ENCODE measurements around the gene CFAP100. TPM values are rescaled to one million over a fixed set of nuclear protein-coding genes. Genes with fewer than 3 reads are reported as not detected.
A peak's percentile ranks its signal among the peaks of the same experiment; 100 is the strongest.

CFAP100 gene
- total and polyA plus RNA-seq, 7 experiments from 2014 or later = not detected

DNA sequence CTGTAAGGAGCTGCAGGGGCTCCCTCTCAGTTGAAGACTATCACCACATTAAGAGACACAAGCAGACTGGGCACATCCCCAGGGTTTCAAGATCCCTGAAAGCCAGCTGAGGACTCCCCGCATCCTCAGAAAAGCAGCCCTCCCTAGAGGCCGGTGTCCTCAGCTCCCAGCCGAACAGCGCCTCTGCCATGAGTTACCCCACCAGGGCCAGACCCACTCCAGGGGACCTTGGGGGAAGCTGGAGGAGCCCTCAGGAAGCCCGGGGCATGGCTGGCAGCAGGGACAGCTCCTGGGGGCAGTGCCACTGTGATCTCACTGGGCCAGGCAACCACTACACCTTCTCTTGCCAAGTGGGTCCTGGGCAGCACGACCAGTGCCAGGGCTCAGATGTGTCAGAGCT is 45.6 kb upstream of the CFAP100 start:
- Mint-ChIP-seq H3K27me3 (peaks cover 0 to 4% (median 0%) of the 10 kb centered on the region in 5 donors), H3K27ac (no peak overlapping the region), H3K9me3 (no peaks in the 10 kb centered on the region), H3K4me1 (peaks cover 0 to 3% (median 0%) of the 10 kb centered on the region in 7 donors), H3K4me3 (no peak overlapping the region), H3K36me3 (no peaks in the 10 kb centered on the region)
- Histone ChIP-seq H3K27ac (ENCODE audit: low read depth, low read length) (no peak overlapping the region), H3K4me3 (ENCODE audit: low read length) (no peak overlapping the region), H3K4me1 (ENCODE audit: control insufficient read depth in 2 of 2, insufficient read depth in 2 of 2, low read length in 2 of 2) (no peaks in the 10 kb centered on the region), H3K9me3 (ENCODE audit: control insufficient read depth in 2 of 3, low read length in 3 of 3) (no peaks in the 10 kb centered on the region), H3K36me3 (ENCODE audit: control insufficient read depth in 2 of 3, insufficient read depth in 3 of 3, low read length in 3 of 3) (no peaks in the 10 kb centered on the region), H3K27me3 (ENCODE audit: control insufficient read depth in 2 of 2, insufficient read depth in 2 of 2, low read length in 2 of 2) (no peaks in the 10 kb centered on the region)
- intact Hi-C loops (cut with micrococcal nuclease) = no loop called here
- CTCF ChIA-PET = no interaction called here
- ATAC-seq = no peak
- DNase-seq = peak in 2 of 9 donors; percentile 1 to 12
- POLR2A ChIA-PET = no interaction called here

DNA sequence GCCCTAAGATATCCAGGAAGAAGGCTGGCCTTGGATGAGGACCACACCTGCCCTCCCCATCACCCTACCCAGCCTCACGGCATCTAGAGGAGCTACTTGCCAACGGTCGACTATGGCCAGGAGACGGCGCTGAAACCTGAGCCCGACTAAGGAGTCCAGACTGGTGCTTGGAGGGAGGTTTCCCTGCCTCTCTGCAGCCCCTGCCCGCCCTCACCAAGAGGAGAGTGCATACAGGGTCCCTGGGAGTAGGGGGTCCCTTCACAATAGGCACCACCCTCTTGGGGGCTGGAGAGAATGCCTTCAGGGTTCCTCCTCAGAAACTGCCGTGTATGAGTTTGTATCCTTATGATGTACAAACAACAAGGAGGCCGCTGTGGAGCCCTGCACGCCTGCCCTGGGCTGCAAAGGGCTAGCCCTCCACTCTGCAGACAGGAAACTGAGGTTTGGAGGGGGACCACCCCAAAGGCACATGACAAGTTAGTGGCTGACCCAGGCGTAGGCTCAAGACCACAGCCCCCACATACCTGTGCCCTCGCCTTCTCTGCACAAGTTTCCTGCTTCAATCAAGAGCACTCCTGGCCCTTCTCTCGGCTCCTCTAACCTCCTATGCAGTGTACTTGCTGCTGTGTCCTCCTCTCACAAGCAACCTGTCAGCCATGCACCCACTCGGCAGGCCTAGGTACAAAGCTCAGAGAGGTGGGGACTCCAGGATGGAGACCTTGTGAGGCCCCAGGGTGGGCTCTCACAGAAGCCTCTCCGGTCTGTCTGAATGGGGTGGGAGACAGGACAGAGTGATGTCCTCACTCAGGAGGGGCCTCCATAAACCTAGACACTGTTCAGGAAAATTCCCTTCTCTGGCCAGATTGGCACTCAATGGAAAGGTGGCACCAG is 44.9 kb upstream of the CFAP100 start:
- Histone ChIP-seq H3K9me3 (ENCODE audit: control insufficient read depth in 2 of 3, low read length in 3 of 3) (no peaks in the 10 kb centered on the region), H3K27me3 (ENCODE audit: control insufficient read depth in 2 of 2, insufficient read depth in 2 of 2, low read length in 2 of 2) (no peaks in the 10 kb centered on the region), H3K4me1 (ENCODE audit: control insufficient read depth in 2 of 2, insufficient read depth in 2 of 2, low read length in 2 of 2) (no peaks in the 10 kb centered on the region), H3K27ac (ENCODE audit: low read depth, low read length) (no peak overlapping the region), H3K4me3 (ENCODE audit: low read length) (no peak overlapping the region), H3K36me3 (ENCODE audit: control insufficient read depth in 2 of 3, insufficient read depth in 3 of 3, low read length in 3 of 3) (no peaks in the 10 kb centered on the region)
- Mint-ChIP-seq H3K27ac (no peak overlapping the region), H3K36me3 (no peaks in the 10 kb centered on the region), H3K4me3 (no peak overlapping the region), H3K4me1 (peaks cover 0 to 3% (median 0%) of the 10 kb centered on the region in 7 donors), H3K9me3 (no peaks in the 10 kb centered on the region), H3K27me3 (peaks cover 0 to 6% (median 0%) of the 10 kb centered on the region in 5 donors)
- ATAC-seq = no peak
- POLR2A ChIA-PET = no interaction called here
- intact Hi-C loops (cut with micrococcal nuclease) = loop anchor here in 1 of 2 donors (10.0 kb wide), 1 partner anchor 435 kb away; no protein-coding TSS in a partner anchor
- peak in 2 of 9 donors; percentile 4 to 15 for DNase-seq
- CTCF ChIA-PET = interaction anchor here (0.7 kb wide), 1 partner anchor 216 kb away, joined by 3 read pairs; no protein-coding TSS in a partner anchor

DNA sequence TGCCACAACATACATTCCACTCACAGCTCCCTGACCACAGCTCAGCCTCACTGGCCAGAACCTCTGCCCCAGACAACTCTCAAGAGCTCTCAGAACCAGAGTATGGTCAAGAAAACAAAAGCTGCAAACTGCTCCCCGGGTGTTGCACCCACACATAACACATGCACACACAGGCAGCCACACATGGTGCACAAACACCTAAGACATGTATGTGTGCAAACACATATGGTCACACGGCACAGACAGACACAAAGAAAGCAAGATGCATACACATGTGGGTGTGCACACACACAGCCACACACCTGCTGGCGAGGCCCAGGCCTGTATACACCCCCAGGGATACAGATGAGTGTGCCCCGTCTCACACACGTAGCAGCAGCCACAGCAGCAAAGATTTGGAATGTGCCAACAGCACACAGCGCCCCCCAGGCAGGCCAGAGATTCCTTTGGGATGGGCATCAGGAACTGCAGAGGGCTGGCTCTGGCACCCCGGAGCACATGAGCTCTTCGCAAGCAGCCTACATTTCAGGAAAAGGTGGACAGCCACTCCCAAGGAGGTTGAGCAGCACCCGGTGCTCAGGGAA is 44.1 kb upstream of the CFAP100 start:
- no peak overlapping the region for H3K27ac Mint-ChIP-seq
- DNase-seq = peak in 1 of 9 donors; percentile 8

DNA sequence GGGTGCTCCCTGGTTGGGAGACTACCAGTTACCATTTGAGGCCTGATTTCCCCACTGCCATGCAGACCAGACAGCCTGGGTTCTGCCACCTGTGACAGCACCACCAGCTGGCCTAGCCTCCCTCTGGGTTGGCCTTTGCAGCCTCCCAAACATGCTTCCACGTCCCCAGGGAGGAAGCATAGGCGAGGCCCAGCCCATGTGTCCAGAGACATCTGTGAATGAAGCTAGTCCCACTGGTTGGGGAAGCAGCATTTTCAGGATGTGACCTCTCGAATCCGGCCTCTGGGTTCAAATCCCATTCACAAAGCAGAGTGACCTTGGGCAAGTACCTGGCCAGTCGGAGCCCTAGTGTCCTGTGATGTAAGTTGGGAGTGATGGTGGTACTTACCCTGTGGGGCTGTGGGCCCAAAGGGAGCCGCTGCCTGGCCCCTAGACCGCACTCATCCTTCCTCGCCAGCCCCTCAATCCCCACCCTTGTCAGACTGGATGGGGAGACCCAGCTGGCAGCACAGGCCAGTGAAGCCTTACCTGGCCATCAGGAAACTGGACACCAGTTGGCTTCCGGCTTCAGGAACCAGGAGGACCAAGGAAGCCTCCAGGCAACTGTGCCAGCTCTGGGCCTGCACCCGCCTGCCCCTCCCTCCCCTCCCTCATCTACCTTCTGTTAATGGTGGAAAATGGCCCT is 43.5 kb upstream of the CFAP100 start:
- Mint-ChIP-seq H3K27ac (no peak overlapping the region), H3K36me3 (no peaks in the 10 kb centered on the region), H3K9me3 (no peaks in the 10 kb centered on the region), H3K27me3 (peaks cover 8 to 17% (median 10%) of the 10 kb centered on the region in 5 donors), H3K4me3 (no peak overlapping the region), H3K4me1 (peaks cover 1 to 6% (median 2%) of the 10 kb centered on the region in 7 donors)
- CTCF ChIA-PET = no interaction called here
- Histone ChIP-seq H3K27me3 (ENCODE audit: control insufficient read depth in 2 of 2, insufficient read depth in 2 of 2, low read length in 2 of 2) (peaks cover 0 to 7% of the 10 kb centered on the region in 2 donors), H3K4me3 (ENCODE audit: low read length) (no peak overlapping the region), H3K36me3 (ENCODE audit: control insufficient read depth in 2 of 3, insufficient read depth in 3 of 3, low read length in 3 of 3) (no peaks in the 10 kb centered on the region), H3K9me3 (ENCODE audit: control insufficient read depth in 2 of 3, low read length in 3 of 3) (no peaks in the 10 kb centered on the region), H3K4me1 (ENCODE audit: control insufficient read depth in 2 of 2, insufficient read depth in 2 of 2, low read length in 2 of 2) (no peaks in the 10 kb centered on the region), H3K27ac (ENCODE audit: low read depth, low read length) (no peak overlapping the region)
- peak in 1 of 9 donors; percentile 8 for DNase-seq
- ATAC-seq = no peak
- POLR2A ChIA-PET = no interaction called here
- intact Hi-C loops (cut with micrococcal nuclease) = loop anchor here in 1 of 2 donors (10.0 kb wide), 1 partner anchor 436 kb away; no protein-coding TSS in a partner anchor

More for the DNA sequence above, 44.1 kb upstream of the CFAP100 start:
- CTCF ChIA-PET = interaction anchor here (0.7 kb wide), 1 partner anchor 217 kb away, joined by 3 read pairs; no protein-coding TSS in a partner anchor
- Mint-ChIP-seq H3K4me3 (no peak overlapping the region), H3K36me3 (no peaks in the 10 kb centered on the region), H3K27me3 (peaks cover 5 to 13% (median 5%) of the 10 kb centered on the region in 5 donors), H3K9me3 (no peaks in the 10 kb centered on the region), H3K4me1 (peaks cover 0 to 3% (median 0%) of the 10 kb centered on the region in 7 donors)
- intact Hi-C loops (cut with micrococcal nuclease) = loop anchor here in 1 of 2 donors (10.0 kb wide), 1 partner anchor 436 kb away; no protein-coding TSS in a partner anchor
- POLR2A ChIA-PET = no interaction called here
- Histone ChIP-seq H3K27ac (ENCODE audit: low read depth, low read length) (no peak overlapping the region), H3K36me3 (ENCODE audit: control insufficient read depth in 2 of 3, insufficient read depth in 3 of 3, low read length in 3 of 3) (no peaks in the 10 kb centered on the region), H3K4me1 (ENCODE audit: control insufficient read depth in 2 of 2, insufficient read depth in 2 of 2, low read length in 2 of 2) (no peaks in the 10 kb centered on the region), H3K27me3 (ENCODE audit: control insufficient read depth in 2 of 2, insufficient read depth in 2 of 2, low read length in 2 of 2) (peaks cover 0 to 1% of the 10 kb centered on the region in 2 donors), H3K4me3 (ENCODE audit: low read length) (no peak overlapping the region), H3K9me3 (ENCODE audit: control insufficient read depth in 2 of 3, low read length in 3 of 3) (no peaks in the 10 kb centered on the region)
- no peak for ATAC-seq

DNA sequence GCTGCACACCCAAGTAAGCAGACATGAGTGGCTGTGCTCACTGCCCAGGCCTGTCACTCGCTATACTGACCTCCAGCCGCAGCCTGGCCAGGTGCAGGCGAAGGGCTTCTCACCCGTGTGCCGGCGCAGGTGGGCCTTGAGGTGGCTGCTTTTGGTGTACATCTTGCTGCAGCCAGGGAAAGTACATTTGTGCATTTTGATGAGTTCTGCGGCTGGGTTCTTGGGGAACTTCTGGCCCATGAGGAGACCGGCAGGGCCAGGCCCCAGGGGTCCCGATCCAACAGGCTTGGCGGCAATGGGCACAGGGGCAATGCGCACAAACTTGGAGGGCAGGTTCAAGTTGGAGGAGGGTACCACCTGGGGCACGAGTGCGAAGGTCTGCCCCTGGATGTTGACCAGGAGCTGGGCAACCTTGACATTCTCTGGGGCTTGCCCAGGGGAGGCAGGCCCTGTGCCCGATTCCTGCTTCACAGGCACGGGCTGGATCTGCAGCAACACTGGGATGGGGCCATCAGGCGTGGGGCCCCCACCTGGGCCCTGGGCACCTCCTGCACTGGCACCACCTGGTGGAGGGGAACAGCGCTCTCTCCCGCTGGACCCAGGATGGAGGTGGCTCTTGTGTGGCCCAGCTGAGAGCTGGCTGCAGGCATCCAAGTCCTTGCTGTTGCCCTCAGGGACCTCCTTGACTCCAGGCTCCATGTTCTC is 42.8 kb upstream of the CFAP100 start:
- Mint-ChIP-seq H3K36me3 (no peaks in the 10 kb centered on the region), H3K9me3 (no peaks in the 10 kb centered on the region), H3K4me3 (no peak overlapping the region), H3K27me3 (peaks cover 10 to 20% (median 14%) of the 10 kb centered on the region in 5 donors), H3K4me1 (peaks cover 4 to 10% (median 4%) of the 10 kb centered on the region in 7 donors), H3K27ac (no peak overlapping the region)
- intact Hi-C loops (cut with micrococcal nuclease) = loop anchor here in 1 of 2 donors (10.0 kb wide), 1 partner anchor 437 kb away; no protein-coding TSS in a partner anchor
- ATAC-seq = no peak
- no peak for DNase-seq
- no peaks in the 10 kb centered on the region for H3K36me3 ChIP-seq (ENCODE audit: control insufficient read depth in 2 of 3, insufficient read depth in 3 of 3, low read length in 3 of 3)
- H3K27ac ChIP-seq (ENCODE audit: low read depth, low read length) = no peak overlapping the region
- POLR2A ChIA-PET = no interaction called here
- H3K4me3 ChIP-seq (ENCODE audit: low read length) = no peak overlapping the region
- no peaks in the 10 kb centered on the region for H3K4me1 ChIP-seq (ENCODE audit: control insufficient read depth in 2 of 2, insufficient read depth in 2 of 2, low read length in 2 of 2)
- no peaks in the 10 kb centered on the region for H3K9me3 ChIP-seq (ENCODE audit: control insufficient read depth in 2 of 3, low read length in 3 of 3)
- CTCF ChIA-PET = no interaction called here
- H3K27me3 ChIP-seq (ENCODE audit: control insufficient read depth in 2 of 2, insufficient read depth in 2 of 2, low read length in 2 of 2) = peaks cover 0 to 8% of the 10 kb centered on the region in 2 donors

All from naive thymus-derived CD4-positive, alpha-beta T cell (primary cell).